Measurements from ENCODE around the gene PTPRH. TPM values are rescaled to one million over a fixed set of nuclear protein-coding genes. Genes with fewer than 3 reads are reported as not detected.

The PTPRH gene
- polyA plus RNA-seq, 1 experiment: 1.3 TPM

DNA sequence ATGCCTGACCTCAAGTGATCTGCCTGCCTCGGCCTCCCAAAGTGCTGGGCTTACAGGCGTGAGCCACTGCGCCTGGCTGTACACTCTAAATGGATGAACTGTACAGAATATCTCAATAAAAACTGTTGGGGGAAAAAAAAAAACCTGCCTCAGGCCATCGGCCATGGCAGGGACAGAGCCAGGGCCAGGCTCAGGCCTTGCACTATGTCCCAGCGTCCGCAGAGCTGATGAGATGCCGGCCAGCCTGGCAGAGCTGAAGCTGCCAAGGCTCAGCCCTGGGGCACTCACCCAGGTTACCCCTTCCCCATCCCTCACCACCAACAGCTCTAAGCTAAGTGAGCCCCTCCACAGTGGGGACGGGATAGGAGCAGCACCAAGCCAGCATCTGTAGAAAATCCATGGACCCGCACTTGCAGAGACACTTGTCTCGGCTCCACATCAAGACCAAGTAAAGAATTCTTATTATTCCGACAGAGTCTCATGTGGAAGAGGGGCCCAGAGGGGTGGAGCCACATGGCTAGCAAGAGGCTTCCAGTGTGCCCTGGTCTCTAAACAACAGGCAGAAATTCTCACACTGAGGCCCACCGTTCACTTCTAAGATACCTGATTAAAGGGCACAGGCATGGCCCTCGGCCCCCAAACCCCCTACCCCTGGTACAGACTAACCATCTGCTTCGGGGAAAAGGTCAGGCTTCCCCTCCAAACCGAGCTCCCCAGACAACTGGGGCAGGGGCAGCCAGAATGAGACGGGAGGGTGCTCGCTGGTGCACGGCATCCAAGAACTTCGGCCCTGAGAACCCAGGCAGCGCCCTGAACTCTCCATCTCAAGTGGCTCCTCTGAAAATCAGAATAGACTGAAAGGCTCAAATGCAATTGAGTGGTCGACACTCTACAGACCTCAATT, 43.7 kb upstream of the PTPRH start:
- Histone ChIP-seq H3K27ac (ENCODE audit: low read depth, low read length) (no peak overlapping the region), H3K4me3 (ENCODE audit: low read depth, low read length) (no peak overlapping the region), H3K9me3 (ENCODE audit: control insufficient read depth, insufficient read depth, low read length) (no peaks in the 10 kb centered on the region; the same call in 1 of the 2 replicates), H3K27me3 (ENCODE audit: control insufficient read depth, insufficient read depth, low read length) (no peaks in the 10 kb centered on the region)
- CTCF ChIA-PET: no interaction called here
- POLR2A ChIA-PET: no interaction called here
- TF ChIP-seq, protein P1, sequence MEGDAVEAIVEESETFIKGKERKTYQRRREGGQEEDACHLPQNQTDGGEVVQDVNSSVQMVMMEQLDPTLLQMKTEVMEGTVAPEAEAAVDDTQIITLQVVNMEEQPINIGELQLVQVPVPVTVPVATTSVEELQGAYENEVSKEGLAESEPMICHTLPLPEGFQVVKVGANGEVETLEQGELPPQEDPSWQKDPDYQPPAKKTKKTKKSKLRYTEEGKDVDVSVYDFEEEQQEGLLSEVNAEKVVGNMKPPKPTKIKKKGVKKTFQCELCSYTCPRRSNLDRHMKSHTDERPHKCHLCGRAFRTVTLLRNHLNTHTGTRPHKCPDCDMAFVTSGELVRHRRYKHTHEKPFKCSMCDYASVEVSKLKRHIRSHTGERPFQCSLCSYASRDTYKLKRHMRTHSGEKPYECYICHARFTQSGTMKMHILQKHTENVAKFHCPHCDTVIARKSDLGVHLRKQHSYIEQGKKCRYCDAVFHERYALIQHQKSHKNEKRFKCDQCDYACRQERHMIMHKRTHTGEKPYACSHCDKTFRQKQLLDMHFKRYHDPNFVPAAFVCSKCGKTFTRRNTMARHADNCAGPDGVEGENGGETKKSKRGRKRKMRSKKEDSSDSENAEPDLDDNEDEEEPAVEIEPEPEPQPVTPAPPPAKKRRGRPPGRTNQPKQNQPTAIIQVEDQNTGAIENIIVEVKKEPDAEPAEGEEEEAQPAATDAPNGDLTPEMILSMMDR (IDR thresholded peaks at IDR 0.05; ENCODE audit: low read depth, low read length): no peak
- DNase-seq (ENCODE audit: low read depth, low spot score): no peak

DNA sequence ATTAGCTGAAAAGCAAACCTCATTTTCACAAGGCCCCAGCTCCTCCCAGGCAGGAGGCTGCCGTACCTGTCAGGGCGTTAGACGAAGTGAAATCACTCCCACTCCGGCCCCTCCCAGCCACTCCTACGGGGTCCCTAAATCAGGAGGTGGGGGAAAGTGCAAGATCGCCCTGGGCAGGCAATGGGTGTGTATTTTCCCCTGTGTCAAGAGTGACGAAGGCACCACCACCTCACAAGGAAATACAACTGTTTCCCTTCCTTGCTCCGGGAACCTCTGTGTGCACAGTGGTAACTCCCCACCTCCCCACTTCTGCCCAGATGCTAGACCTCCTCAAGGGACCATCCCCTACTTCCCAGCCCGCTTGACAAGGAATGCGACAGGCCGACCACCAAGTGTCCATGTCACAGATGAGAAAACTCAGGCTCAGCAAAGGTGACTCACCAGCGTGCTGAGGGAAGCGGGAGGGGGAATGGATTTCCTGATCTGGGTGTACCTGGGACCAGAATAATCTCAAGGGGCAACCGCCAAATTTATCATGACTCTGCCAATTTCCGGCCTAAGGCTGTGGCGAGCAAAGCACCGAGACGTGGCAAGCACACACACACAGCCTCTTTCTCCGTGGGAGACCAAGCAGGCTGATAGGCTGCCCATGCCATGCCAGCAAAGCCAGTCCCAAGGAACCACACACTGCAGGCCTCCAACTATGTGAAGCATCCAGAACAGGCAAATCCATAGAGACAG, 42.2 kb upstream of the PTPRH start:
- CTCF ChIA-PET: interaction anchor here (1.0 kb wide), 1 partner anchor 216 kb away, joined by 3 read pairs; no protein-coding TSS in a partner anchor
- POLR2A ChIA-PET: no interaction called here
- Histone ChIP-seq H3K27ac (ENCODE audit: low read depth, low read length) (no peak overlapping the region), H3K4me3 (ENCODE audit: low read depth, low read length) (no peak overlapping the region), H3K9me3 (ENCODE audit: control insufficient read depth, insufficient read depth, low read length) (no peaks in the 10 kb centered on the region), H3K27me3 (ENCODE audit: control insufficient read depth, insufficient read depth, low read length) (no peaks in the 10 kb centered on the region)
- TF ChIP-seq, protein P1 (IDR thresholded peaks at IDR 0.05; ENCODE audit: low read depth, low read length): no peak
- no peak for DNase-seq (ENCODE audit: low read depth, low spot score)

DNA sequence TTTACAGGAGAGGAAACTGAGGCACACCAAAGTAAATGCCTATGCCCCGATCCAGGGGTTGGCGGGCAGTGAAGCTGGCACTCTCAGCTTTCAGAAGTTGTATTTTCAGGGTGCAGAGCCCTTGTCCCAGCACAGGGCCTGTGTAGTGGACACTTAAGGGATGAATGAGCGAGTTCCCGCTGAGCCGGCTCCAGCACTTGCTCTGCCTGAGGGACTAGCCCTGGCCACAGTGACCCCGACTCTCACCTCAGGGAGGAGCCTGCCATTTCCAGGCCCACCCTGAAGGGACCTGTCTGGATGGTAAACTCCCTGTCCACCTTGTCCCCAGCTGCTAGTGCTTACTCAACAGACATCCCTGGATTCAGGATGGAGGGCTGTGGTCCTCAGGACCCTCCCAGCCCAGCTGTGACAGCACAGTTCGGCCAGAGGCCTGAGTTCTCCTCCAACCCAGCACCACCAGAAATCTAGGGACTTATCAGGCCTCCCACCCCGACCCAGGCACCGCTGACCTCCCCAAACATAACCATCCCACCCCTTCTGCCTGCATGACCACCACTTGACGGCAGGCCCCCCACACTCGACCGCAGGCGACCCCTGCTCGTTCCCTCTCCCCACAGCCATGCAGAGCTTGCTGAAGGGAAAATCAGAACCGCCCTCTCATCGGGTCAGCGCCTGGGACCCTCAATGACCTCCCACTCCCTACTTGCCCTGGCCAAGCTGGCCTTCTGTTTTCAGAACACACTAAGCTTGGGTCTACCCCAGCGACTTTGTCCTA, 41.1 kb upstream of the PTPRH start:
- Histone ChIP-seq H3K4me3 (ENCODE audit: low read depth, low read length) (no peak overlapping the region), H3K27me3 (ENCODE audit: control insufficient read depth, insufficient read depth, low read length) (no peaks in the 10 kb centered on the region), H3K27ac (ENCODE audit: low read depth, low read length) (no peak overlapping the region), H3K9me3 (ENCODE audit: control insufficient read depth, insufficient read depth, low read length) (no peaks in the 10 kb centered on the region)
- TF ChIP-seq, protein P1 (IDR thresholded peaks at IDR 0.05; ENCODE audit: low read depth, low read length): no peak
- ChIA-PET CTCF (no interaction called here), POLR2A (no interaction called here)
- DNase-seq (ENCODE audit: low read depth, low spot score): no peak

DNA sequence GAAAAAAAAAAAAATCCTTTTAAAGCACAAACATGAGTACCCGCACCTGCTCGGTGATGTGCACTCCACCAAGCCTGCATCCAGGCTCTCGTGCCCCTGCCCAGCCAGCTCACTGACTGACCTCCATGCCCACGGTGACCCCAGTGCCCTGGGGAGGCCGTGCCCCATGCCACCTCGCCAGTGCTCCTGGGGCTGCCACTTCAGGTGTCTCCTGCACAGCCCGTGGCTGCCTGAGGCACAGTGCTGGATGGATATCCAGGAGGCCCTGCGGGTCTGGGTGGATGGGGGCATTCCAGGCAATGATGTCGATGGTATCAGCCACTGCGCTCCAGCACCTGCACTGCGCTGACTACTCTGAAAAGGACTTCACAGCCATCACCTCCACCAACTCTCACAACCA, 40.5 kb upstream of the PTPRH start:
- H3K9me3 ChIP-seq (ENCODE audit: control insufficient read depth, insufficient read depth, low read length): no peaks in the 10 kb centered on the region
- no peak for DNase-seq (ENCODE audit: low read depth, low spot score)

More for the DNA sequence above, 40.5 kb upstream of the PTPRH start:
- H3K27me3 ChIP-seq (ENCODE audit: control insufficient read depth, insufficient read depth, low read length): no peaks in the 10 kb centered on the region
- H3K4me3 ChIP-seq (ENCODE audit: low read depth, low read length): no peak overlapping the region
- ChIA-PET POLR2A (no interaction called here), CTCF (no interaction called here)
- no peak overlapping the region for H3K27ac ChIP-seq (ENCODE audit: low read depth, low read length)
- TF ChIP-seq, protein P1 (IDR thresholded peaks at IDR 0.05; ENCODE audit: low read depth, low read length): no peak
